HG03097 (cell line): ENCODE data around the gene ENAH.
"Not testable (repeated sequence)": the region's sequence is repeated elsewhere in the genome, so short reads cannot be mapped to it uniquely, and the experiment has no call there.

Experiments
- ATAC-seq: cut with Tn5 transposase; IDR thresholded peaks from one replicate; pipeline ENCODE4 v1.9.1; 2021; ENCODE audit not compliant: unreplicated experiment, low FRiP score

Gene ENAH

GRCh38 chr1:225534135-225534534, 118.8 kb downstream of the ENAH start:
- ATAC-seq: no peak

GRCh38 chr1:225533238-225533637, 119.7 kb downstream of the ENAH start:
- ATAC-seq: no peak

- ATAC-seq: no peak
Measured at GRCh38 chr1:225532240-225532944, 120.5 kb downstream of the ENAH start.

DNA sequence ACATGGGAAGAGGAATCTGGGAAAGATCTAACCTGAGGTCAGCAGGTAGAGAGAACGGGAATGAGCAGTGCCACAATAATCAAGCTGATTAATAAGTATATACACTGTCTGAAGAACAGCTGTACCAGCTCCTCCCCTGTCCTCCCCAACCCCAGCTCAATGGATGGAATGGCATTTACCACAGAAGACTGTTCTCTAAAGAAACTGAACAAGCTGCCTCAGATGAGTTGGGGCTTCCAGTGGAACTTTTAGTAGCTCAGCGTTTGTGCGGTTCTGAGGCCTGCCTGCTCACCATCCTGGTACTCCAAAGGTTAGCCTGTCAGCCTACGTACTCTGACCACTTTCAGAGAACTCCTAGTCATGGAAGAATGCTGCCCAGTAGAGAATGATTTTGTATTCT, 123.2 kb downstream of the ENAH start:
- ATAC-seq: no peak

DNA sequence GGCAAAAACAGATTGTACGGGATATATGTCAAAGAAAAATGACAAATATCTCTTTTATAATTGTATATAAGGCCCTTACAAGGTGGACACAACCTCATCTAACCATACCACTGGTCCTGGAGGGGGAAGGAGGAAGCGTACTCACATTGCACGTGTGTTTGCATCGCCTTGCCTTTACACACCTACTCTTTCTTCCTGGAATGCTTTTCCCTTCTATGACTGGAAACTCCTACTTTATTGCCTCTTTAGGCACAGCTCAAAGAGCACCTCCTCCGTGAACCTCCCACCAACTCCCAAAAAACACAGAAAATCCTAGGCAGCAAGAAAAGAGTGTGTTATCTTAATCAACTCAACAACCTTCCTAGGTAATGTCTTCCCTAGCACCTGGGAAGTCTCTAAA, 125.3 kb downstream of the ENAH start:
- ATAC-seq: no peak

DNA sequence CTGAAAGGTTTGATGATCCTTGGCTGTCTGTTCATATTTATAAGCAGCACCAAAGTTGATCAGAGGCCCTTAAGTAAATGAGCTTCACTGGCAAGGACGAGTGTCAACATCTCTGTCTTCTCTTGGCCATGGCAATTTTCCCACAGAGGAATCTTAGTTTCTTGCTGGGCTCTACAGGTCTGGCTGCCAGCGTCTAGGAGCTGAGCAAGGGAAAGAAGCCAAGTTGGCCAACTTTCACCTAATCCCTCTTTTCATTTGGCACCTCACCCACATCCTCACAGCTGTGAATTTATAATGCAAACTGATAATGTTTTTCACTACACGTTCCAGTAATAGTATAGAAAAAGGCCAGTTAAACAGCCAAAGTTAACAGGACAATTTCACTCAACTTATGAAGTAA, 126.0 kb downstream of the ENAH start:
- no peak for ATAC-seq

DNA sequence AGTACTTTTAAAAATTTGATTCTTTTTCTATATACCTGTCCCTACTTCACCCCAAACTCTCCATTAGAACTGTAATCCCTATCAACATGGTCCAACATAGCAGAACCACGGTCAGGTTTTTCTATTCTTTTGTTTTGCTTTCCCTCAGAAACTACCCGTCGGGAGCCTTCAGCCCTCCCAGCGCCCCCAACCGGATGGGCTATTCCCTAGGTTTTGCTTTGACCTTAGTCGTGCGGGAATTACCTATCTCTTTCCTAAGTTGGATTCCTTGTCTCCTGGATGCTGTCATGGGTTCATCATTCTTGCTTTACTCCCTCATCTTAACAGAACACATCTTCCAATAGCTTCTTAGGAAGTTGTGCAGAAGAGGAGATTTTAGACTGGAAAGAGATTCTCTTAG, 127.5 kb downstream of the ENAH start:
- no peak for ATAC-seq

DNA sequence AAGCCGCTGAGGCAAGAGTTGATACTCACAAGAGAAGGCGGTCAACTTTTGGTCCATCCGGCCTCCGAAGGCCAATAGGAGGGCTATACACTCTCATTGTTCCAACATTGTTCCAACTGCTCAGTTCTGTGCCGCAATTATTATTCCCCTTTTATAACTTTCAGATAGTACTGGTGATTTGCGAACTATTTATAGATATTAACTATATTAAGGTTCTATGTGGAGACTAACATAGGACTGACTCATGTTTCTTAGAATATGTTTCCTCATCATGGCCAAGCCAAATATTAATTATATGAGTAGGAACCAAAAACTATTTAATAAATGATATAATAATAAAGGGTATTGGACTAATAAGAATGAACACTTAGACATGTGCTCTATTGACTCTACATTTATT, 128.4 kb downstream of the ENAH start:
- no peak for ATAC-seq

GRCh38 chr1:225523263-225523950, 129.5 kb downstream of the ENAH start:
- ATAC-seq: no peak

- ATAC-seq: no peak
Measured at GRCh38 chr1:225522588-225523262, 130.2 kb downstream of the ENAH start.

DNA sequence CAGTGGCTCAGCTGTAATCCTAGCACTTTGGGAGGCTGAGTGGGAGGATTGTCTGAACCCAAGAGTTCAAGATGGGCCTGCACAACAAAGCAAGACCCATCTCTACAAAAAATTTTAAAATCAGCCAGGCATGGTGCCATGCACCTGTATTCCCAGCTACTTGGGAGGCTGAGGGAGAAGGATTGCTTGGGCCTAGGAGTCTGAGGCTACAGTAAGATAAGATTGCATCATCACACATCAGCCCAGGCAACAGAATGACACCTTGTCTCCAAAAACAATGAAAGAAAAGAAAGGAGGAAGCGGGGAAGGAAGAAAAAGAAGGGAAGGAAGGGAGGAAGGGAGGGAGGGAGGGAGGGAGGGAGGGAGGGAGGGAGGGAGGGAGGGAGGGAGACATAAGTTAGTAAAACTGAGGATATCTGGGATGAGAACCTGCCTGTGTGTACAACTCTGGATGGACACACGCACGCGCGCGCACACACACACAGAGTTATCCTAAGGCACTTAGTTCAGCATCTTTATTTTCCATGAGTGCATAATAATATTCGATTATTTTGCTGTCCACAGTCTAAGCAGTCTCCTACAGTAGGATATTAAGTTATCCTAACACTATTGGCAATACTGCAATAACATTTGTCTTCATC, 132.2 kb downstream of the ENAH start:
- ATAC-seq: no peak

GRCh38 chr1:225519166-225519863, 133.6 kb downstream of the ENAH start:
- no peak for ATAC-seq

DNA sequence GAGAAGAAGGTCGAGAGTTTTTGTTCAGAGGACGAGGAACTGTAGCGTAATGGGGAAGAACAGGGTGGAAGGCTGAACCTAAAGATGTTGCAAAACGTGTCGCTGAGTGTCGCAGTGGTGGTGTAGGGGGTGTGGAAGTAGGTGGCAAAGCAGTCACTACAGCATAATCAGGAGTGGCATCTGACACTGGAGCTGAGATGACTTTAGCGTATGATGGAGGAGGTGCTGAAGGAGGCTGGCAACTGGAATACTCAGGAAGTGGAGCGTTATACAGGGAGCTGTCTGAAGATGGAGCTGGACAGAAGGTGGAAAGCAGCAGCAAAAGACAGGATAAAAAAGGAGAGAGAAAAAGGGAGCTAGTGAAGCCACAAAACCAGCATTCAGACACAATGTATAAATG, 135.2 kb downstream of the ENAH start:
- ATAC-seq: no peak

- no peak for ATAC-seq
Measured at GRCh38 chr1:225517221-225517620, 135.7 kb downstream of the ENAH start.

DNA sequence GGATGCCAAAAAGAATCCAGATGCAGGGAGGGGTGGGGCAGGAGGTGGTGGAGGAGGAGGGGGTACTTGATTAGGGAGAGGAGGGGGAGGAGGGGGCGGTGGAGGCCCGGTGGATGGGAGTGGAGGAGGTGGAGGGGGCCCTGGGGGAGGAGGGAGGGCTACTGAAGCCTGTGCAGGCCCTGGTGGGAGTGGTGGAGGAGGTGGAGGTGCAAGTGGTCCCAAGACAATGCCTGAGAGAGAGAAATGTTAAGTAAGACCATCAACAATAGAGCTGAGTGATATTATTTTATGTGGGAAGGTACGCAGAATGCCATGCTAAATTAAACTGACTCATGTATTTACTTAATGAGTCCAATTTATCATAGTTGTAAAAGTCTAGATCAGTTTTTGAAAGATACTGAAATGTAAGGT, 138.2 kb downstream of the ENAH start:
- ATAC-seq: no peak

DNA sequence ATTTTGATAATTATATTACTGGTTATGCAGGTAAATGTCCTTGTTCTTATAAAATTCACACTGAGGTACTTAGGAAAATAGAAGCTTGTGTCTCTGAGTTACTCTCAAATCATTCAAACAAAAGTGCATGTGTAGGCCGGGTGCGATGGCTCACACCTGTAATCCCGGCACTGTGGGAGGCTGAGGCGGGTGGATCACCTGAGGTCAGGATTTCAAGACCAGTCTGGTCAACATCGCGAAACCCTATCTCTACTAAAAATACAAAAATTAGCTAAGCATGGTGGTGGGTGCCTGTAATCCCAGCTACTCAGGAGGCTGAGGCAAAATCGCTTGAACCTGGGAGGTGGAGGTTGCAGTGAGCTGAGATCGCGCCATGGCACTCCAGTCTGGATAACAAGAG, 139.3 kb downstream of the ENAH start:
- not testable (repeated sequence) for ATAC-seq

DNA sequence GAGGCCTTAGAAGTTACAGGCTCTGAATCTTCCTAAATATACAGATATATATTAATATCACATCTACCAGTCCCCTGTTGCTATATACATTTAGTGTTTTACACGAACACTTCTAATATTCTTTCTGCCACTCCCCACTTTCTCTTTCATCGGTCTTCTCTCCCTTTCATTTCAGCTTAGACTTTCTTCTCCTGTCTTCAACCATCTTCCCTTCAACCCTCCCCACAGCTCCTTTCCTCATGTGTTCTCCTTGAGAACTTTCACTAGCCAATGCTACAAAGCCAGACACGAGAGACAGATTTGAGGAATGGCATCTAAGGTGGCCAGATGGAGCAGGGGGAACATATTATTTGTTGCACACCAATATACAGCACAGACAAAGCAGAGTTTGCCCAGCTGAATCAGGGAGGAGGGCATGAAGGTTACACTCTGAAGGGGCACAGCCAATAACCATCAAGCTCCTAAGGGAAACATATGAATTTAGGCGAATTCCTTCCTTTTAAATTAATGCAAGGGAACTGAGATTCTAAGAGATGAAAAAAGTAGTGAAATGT, 141.0 kb downstream of the ENAH start:
- no peak for ATAC-seq

DNA sequence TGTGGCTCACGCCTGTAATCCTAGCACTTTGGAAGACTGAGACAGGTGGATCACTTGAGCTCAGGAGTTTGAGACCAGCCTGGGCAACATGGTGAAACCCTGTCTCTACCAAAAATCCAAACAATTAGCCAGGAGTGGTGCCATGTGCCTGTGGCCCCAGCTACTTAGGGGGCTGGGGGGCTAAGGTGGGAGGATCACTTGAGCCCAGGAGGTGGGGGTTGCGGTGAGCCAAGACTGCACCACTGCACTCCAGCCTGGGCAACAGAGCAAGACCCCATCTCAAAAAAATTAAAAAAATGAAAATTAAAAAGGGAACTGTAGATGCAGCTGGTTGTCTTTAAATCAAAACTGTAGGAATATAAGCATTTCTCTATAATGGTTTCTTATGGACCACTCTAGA, 142.2 kb downstream of the ENAH start:
- ATAC-seq: not testable (repeated sequence)

DNA sequence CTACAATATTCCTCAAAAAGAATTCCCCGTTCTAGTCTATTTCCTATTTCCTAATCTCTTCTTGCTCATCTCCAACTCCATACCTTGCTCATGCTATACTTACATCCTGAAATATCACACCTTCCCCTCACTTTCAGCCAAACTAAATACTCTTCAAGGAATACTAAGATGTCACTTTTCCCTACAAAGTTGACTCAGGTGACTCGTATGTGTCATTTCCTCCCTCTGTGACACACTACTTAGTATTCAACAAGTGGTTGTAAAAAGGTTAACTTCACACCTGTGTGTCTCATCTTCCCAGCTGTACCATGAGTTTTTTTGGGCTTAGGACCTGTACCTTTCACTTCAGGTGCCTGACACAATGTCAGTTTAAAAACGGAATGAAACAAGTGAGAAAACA, 143.2 kb downstream of the ENAH start:
- no peak for ATAC-seq

DNA sequence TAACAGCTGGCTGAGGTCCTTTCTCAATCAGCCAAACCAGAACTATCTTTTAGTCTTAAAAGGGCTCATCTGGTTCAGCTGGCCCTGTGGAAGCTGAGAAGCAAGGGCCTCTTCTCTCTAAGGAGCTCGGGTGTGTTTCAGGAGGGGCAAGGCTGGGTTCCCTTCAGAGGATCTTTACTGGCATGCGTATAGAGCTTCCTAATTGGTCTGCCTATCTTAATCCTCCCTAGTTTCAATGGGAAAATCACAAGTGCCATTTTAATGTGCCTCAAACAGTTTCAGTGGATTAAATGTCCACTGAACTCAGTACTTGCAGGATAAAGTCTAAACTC, 143.6 kb downstream of the ENAH start:
- ATAC-seq: no peak
